C4-2B (cell line): ENCODE results near the gene PARD3.
"Not testable (repeated sequence)": the region's sequence is repeated elsewhere in the genome, so short reads cannot be mapped to it uniquely, and the experiment has no call there.

ENCODE experiments used
- H3K27ac ChIP-seq: fragments of 450-650 bp; 2 replicates; pipeline ENCODE4 v1.5.1; 2017
- ZFX ChIP-seq: fragments of 450-650 bp; IDR thresholded peaks from 2 replicates; pipeline ENCODE4 v1.6.1; 2017
- TF ChIP-seq, protein P1 (sequence below): fragments of 450-650 bp; conservative IDR thresholded peaks from 2 replicates; pipeline ENCODE4 v1.5.1; 2017; ENCODE audit warnings: mild to moderate bottlenecking

PARD3 gene

GRCh38 chr10:34397324-34397723 is 417.8 kb downstream of the PARD3 start:
- TF ChIP-seq, protein P1, sequence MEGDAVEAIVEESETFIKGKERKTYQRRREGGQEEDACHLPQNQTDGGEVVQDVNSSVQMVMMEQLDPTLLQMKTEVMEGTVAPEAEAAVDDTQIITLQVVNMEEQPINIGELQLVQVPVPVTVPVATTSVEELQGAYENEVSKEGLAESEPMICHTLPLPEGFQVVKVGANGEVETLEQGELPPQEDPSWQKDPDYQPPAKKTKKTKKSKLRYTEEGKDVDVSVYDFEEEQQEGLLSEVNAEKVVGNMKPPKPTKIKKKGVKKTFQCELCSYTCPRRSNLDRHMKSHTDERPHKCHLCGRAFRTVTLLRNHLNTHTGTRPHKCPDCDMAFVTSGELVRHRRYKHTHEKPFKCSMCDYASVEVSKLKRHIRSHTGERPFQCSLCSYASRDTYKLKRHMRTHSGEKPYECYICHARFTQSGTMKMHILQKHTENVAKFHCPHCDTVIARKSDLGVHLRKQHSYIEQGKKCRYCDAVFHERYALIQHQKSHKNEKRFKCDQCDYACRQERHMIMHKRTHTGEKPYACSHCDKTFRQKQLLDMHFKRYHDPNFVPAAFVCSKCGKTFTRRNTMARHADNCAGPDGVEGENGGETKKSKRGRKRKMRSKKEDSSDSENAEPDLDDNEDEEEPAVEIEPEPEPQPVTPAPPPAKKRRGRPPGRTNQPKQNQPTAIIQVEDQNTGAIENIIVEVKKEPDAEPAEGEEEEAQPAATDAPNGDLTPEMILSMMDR, result no peak
- no peak for TF ChIP-seq ZFX
- no peak overlapping the region for H3K27ac ChIP-seq

GRCh38 chr10:34396663-34397062 is 418.4 kb downstream of the PARD3 start:
- TF ChIP-seq ZFX, result no peak
- TF ChIP-seq, protein P1, result no peak
- no peak overlapping the region for H3K27ac ChIP-seq

GRCh38 chr10:34392641-34393170 is 422.4 kb downstream of the PARD3 start:
- TF ChIP-seq, protein P1, result no peak
- no peak for TF ChIP-seq ZFX
- H3K27ac ChIP-seq, result no peak overlapping the region

GRCh38 chr10:34391168-34391567 is 423.9 kb downstream of the PARD3 start:
- H3K27ac ChIP-seq, result not testable (repeated sequence)
- TF ChIP-seq, protein P1, result peak; percentile 21

DNA sequence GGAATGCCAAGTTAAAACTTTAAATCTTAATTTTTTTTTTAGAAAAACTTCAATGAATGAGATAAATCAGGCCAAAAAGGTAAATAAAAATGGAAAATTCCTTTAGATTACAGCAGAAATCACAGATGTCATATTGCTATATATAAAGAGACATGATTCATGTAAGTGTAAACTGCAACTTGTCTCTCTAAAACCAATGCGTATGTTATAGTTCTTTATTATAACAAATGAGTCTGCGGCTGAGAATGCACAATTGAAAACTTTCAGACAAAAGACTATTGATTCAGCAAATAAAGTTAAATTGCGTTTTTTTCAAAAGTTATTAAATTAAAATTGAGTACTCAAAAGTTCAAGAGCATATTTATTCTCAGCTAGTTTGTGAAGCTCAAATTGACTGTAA is 425.3 kb downstream of the PARD3 start:
- no peak overlapping the region for H3K27ac ChIP-seq
- TF ChIP-seq ZFX, result no peak
- TF ChIP-seq, protein P1, result no peak

- TF ChIP-seq, protein P1, result no peak
- no peak for TF ChIP-seq ZFX
- no peak overlapping the region for H3K27ac ChIP-seq
These were observed 428.2 kb downstream of the PARD3 start for GRCh38 chr10:34386921-34387320.

GRCh38 chr10:34384372-34384771 is 430.7 kb downstream of the PARD3 start:
- TF ChIP-seq, protein P1, result no peak
- no peak for TF ChIP-seq ZFX
- H3K27ac ChIP-seq, result no peak overlapping the region
